ENCODE data around the gene CCDC83.

Gene CCDC83

GRCh38 chr11:85937835-85938234 lies 82.7 kb downstream of the CCDC83 start:
- TF ChIP-seq GATA3 (IDR thresholded peaks at IDR 0.05; ENCODE audit: low read depth, low read length) (no peak), GATA2 (IDR thresholded peaks at IDR 0.05; ENCODE audit: low read depth, low read length) (no peak)

DNA sequence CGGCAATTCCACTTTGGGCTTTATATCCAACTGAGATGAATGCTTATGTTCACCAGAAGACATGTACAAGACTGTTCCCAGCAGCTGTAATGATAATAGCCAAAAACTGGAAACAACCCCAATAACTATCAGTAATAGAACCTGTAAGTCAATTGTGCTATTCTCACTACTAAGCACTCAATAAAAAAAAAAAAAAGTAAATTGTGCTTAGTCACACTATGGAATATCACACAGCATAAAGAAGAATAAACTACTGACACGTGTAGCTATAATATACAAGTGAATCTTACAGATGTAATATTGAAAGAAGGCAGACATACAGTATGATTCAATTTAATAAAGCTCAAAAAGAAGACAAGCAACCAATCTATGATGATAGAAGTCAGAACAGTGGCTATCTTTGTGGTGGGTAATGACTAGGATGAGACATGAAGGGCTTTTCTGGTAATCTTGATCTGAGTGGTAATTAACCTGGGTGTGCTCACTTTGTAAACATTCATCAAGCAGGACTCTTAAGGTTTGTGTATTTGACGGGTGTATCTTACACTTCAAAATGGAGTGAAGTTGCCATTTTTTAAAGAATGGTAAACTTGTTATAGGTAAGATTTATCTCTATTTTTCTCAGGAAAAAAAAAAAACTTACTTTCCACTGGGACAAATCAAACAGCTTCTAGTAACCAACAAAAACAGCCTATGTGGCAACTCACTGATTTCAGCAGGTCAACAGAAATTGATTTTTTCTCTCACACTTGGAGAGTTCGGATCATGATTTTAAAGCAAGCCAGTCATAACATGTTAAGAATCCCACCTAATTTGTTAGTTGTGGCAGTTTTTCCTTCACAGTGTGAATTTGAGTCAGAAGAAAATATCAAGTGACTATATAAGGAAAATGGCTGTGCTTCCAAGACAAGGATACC lies 84.2 kb downstream of the CCDC83 start:
- TF ChIP-seq GATA2 (IDR thresholded peaks at IDR 0.05; ENCODE audit: low read depth, low read length) (no peak), GATA3 (IDR thresholded peaks at IDR 0.05; ENCODE audit: low read depth, low read length) (no peak)

DNA sequence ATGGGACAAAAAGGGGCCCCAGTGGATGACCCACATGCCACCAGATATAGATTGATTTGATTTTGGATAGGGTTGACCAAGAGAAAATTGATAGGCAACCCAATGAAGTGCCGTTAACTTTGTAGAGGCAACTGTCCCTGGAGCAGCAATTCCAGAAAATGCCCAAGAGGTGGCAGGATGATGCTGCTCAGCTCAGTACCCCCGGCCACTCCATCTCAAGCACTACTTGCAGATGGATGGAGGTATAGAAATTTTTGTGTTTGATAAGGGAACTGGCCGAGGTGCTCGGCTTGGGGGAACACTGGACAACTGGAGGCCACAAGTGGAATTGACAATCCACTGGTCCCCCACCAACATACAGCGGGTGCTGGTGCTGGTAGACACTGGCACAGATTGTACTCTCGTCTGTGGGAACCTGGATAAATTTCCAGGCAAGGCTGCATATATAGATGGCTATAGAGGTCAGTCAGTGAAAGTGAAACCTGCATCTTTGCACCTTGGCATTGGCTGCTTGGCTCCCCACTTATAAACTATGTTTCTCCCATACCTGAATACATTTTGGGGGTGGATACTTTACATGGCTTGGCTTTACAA lies 86.3 kb downstream of the CCDC83 start:
- TF ChIP-seq GATA3 (IDR thresholded peaks at IDR 0.05; ENCODE audit: low read depth, low read length) (no peak), GATA2 (IDR thresholded peaks at IDR 0.05; ENCODE audit: low read depth, low read length) (no peak)

DNA sequence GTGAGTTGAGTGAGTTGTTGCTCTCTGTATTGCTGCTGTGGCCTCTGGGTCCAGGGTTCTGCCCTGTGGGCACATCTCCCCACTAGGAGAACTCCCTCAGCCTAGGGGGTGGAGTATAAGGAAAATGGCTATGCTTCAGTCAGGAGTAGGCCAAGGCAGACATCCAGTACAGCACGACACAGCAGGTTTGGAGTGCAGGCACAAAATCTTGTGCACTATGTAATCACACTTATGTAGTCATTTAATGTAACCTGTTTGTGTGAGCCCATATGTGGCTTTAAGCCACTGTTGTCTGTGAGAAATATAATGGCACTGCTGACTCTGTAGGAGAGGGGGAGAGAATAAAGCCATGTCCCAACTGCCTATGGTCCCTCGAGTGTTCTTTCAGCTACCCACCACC lies 90.1 kb downstream of the CCDC83 start:
- no peak for TF ChIP-seq GATA3 (IDR thresholded peaks at IDR 0.05; ENCODE audit: low read depth, low read length)
- no peak for TF ChIP-seq GATA2 (IDR thresholded peaks at IDR 0.05; ENCODE audit: low read depth, low read length)

DNA sequence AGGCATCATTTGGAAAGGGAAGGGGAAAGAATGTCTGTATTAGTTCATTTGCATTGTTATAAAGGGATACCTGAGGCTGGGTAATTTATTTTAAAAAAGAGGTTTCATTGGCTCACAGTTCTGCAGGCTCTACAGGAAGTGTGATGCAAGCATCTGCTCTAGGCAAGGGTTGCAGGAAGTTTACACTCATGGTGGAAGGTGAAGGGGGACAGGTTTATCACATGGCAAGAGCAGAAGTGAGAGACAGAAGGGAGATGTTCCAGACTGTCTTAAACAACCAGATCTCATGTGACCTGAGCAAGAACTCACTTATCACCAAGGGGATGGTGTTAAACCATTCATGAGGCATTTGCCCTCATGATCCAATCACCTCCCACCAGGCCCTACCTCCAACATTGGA lies 90.6 kb downstream of the CCDC83 start:
- no peak for TF ChIP-seq GATA3 (IDR thresholded peaks at IDR 0.05; ENCODE audit: low read depth, low read length)
- no peak for TF ChIP-seq GATA2 (IDR thresholded peaks at IDR 0.05; ENCODE audit: low read depth, low read length)

DNA sequence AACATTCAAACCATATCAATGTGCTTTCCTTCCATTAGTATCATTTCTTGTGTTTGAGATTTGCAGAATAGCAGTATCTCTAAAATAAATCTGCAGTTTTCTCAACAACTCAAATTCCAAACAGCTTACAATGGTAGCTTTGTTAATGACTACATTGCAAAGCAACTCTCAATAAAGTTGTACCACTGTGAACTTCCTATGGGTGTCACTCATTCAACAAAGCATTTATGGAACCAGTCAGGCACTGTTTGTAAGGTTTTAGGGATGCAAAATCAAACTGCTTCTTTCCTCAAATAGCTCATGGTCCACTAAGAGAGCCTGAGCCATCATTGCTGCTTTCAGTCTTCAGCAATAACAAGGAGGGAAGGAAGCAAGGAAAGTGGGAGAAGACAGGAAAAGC lies 91.0 kb downstream of the CCDC83 start:
- TF ChIP-seq GATA3 (IDR thresholded peaks at IDR 0.05; ENCODE audit: low read depth, low read length) (no peak), GATA2 (IDR thresholded peaks at IDR 0.05; ENCODE audit: low read depth, low read length) (no peak)

DNA sequence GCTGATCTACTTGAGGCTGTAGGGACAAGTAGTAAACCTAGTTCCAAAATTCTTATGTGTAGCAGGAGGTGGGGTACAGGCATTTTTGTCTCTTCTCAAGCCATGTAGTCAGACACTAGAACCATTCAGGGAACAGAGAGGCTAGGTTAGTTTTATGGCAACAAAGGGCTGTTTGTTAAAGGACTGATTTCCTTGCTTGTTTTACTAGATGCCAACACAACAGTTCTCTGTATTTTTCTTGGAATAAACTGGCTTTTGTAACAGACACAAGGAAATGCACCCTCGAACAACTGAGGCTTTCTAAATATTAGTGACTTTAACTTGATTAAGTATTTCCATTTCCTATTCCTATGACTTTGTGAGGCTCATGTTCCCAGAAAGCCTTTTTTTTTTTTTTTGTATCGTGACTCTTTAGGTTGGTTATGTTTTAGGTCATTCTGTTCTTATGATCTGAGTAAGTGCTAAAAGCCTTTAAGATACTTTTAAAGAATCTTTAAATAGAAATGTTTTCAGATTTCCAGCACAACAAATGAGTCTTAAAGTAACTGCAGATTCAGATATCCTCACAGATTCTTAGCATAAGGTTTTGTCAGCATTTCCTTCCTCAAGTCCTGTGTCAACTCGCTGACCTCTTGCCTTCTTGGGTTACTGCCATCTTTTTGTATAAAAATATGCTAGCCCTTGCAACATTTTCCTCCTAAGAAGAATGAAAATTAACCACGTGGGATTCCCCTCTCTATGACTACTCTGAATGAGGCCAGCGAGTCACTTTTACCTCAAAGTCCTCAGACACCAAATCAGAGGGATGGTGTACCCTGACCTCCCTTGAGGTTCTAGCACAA lies 92.5 kb downstream of the CCDC83 start:
- TF ChIP-seq GATA2 (IDR thresholded peaks at IDR 0.05; ENCODE audit: low read depth, low read length) (no peak), GATA3 (IDR thresholded peaks at IDR 0.05; ENCODE audit: low read depth, low read length) (no peak)

DNA sequence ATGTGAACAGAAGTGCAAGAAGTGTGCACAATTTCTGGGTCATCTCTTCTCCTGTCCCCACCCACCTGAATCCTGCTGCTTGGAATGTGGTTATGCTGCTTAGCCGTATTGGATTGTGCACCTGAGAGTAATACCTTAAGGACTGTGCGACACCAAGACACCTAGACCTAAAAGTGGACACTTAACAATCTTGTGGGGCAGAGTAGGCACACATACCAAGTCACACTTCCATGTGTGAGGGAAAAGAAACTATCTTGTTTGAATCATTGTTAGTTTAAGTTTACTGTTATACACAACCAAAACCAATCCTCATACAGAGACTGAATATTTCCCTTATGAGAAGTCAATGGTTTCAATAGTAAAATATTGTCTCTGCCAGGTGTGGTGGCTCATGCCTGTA lies 93.7 kb downstream of the CCDC83 start:
- TF ChIP-seq GATA2 (IDR thresholded peaks at IDR 0.05; ENCODE audit: low read depth, low read length) = no peak
- TF ChIP-seq GATA3 (IDR thresholded peaks at IDR 0.05; ENCODE audit: low read depth, low read length) = no peak

- TF ChIP-seq GATA2 (IDR thresholded peaks at IDR 0.05; ENCODE audit: low read depth, low read length) (no peak), GATA3 (IDR thresholded peaks at IDR 0.05; ENCODE audit: low read depth, low read length) (no peak)
These were observed 94.6 kb downstream of the CCDC83 start for GRCh38 chr11:85949798-85950197.

DNA sequence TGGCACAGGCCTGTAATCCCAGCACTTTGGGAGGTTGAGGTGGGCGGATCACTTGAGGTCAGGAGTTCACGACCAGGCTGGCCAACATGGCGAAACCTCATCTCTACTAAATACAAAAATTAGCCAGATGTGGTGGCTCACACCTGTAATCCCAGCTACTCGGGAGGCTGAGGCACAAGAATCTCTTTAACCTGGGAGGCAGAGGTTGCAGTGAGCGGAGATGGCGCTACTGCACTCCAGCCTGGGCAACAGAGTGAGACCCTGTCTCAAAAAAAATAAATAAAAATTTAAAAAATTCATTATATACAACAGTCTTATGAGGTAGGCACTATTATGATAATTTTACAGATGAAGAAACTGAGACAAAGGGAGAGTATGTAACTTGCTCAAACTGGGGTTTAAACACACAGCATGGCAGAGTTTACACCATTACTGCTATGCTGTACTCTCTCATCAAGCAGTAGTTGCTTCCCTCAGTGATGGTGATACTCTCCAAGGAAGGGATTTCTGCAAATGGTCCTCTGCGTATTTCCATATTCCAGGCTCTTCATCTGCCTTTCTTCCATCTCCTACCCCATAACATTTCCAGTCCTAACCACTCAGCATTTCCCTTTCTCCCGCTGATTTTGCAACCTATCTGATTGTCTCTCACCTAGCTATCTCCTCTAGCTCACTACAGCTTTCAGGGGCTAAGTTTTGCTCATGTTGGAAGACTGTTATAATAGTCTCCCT lies 95.3 kb downstream of the CCDC83 start:
- TF ChIP-seq GATA3 (IDR thresholded peaks at IDR 0.05; ENCODE audit: low read depth, low read length) (no peak), GATA2 (IDR thresholded peaks at IDR 0.05; ENCODE audit: low read depth, low read length) (no peak)

GRCh38 chr11:85951049-85951405 lies 95.8 kb downstream of the CCDC83 start:
- TF ChIP-seq GATA2 (IDR thresholded peaks at IDR 0.05; ENCODE audit: low read depth, low read length) (no peak), GATA3 (IDR thresholded peaks at IDR 0.05; ENCODE audit: low read depth, low read length) (no peak)

- TF ChIP-seq GATA3 (IDR thresholded peaks at IDR 0.05; ENCODE audit: low read depth, low read length) (no peak), GATA2 (IDR thresholded peaks at IDR 0.05; ENCODE audit: low read depth, low read length) (no peak)
These were observed 96.4 kb downstream of the CCDC83 start for GRCh38 chr11:85951428-85952107.

DNA sequence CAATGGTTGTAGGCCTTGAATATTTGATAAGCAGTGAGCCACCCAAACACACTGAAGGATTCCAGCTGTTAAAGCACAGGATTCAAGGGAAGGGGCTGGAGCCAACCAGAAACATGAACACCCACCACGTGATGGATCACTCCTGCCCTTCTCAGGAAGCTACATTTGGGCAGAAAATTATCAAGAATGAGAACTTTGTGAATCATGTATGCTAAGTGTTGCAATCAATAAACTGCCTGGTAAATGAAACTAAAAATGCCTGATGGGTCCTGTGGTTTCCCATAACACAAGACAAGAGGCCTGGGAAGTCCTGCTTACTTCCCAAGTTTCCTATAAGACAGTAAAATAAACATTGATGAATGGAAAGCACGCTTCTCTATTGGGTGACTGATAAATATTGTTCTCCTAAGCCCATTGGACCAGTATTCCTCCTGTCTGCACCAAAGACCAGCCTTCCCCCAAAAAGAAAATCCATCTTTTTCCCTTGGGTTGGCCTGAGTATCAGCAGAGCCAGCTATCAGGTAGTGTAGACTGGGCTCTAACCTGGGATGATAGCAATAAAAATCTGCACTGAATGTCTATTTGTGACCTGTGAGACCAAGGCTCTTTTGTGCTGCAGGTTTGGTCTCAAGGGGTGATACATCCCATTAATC lies 98.4 kb downstream of the CCDC83 start:
- no peak for TF ChIP-seq GATA2 (IDR thresholded peaks at IDR 0.05; ENCODE audit: low read depth, low read length)
- TF ChIP-seq GATA3 (IDR thresholded peaks at IDR 0.05; ENCODE audit: low read depth, low read length) = no peak
